Left kidney (tissue), 2 donors: Measurements from ENCODE around the gene SUN1. TPM values are rescaled to one million over a fixed set of nuclear protein-coding genes. Genes with fewer than 3 reads are reported as not detected.
"Not testable (repeated sequence)": the region's sequence is repeated elsewhere in the genome, so short reads cannot be mapped to it uniquely, and the experiment has no call there.

Experiments
- DNase-seq: peaks from one replicate; pipeline ENCODE4 v3.0.0-alpha.2; 2013
- polyA plus RNA-seq: library from polyadenylated mRNA; unstranded; fragments of 120-200 nt; gene quantifications from one replicate; pipeline ENCODE4 v1.2.1, GENCODE V29; 2013; ENCODE audit not compliant: insufficient read length

SUN1 gene
- polyA plus RNA-seq, 1 donor = 163 TPM

DNA sequence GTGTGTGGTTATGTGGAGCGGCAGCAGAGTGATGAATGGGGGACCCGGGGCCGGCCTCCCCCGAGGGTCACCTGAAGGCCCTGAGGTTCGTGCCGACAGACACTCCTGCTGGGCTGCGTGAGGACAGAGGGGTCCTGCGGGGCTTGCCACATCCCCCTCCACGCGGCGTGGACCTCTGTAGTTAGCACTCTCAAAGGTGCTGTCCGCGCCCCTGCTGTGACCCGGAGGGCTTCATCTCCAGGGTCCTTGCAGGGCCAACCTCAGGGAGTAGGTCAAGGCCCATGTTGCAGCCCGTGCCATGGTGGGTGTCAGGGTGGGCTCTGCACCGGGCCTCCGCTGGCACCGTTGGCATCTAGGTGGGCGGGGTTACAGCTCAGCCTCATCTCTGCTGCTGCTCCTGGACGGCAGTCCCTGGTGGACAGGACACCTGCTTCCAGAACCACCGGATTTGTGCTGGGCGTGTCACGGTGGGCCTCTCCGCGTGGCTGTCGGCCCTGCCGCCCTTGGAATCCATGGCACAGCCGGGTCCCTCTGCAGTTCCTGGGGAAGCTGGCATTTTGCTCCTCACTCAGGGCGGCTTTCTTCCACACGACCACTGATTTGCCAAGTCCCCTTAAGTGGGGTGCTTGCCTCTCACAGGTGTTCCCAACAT lies 24.3 kb downstream of the SUN1 start:
- DNase-seq = no peak

DNA sequence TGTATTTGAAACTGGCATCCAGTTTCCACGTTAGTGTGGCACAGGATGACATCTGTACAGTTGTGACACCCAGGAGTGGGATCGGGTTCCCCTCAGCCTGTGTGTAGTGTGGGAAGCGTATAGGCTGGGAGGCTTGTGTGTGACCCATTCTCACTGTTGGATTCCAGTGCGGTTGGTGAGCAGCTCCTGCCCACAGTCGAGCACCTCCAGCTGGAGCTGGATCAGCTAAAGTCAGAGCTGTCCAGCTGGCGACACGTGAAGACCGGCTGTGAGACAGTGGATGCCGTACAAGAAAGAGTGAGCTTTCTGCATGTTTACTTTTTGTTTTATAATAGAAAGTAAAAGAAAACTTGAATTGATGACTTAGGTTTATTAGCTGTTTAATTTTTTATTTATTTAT lies 25.4 kb downstream of the SUN1 start:
- DNase-seq = no peak

DNA sequence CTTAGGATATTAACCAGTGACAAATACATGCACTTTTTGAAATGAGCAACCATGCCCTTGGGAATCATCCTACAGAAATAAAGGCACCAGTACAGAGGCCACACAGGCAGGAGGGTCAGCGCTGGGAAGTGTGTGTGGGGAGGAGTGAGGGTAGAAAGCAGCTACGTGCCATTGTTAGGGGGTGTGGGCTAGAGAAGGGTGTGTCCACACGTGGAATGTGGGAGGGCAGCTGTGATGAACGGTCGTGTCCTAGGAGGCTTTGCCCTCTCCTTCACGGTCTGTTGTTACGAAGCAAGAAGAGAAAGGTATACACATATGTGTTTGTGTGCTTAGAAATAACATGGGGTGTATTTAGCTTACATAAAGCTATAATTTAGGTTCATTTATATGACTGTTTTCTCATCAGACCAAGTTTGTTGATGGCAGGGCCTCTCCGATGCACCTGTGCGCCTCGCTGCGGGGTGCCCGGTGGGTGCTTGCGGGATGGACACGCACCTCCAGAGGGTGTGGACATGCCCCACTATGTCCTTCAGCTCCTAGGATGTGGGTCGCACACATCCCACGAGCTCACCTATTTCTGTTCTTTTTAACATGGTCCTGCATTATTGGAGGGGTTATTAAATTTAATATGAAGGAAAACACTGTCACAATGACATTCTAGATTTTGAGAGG lies 27.2 kb downstream of the SUN1 start:
- DNase-seq = no peak

DNA sequence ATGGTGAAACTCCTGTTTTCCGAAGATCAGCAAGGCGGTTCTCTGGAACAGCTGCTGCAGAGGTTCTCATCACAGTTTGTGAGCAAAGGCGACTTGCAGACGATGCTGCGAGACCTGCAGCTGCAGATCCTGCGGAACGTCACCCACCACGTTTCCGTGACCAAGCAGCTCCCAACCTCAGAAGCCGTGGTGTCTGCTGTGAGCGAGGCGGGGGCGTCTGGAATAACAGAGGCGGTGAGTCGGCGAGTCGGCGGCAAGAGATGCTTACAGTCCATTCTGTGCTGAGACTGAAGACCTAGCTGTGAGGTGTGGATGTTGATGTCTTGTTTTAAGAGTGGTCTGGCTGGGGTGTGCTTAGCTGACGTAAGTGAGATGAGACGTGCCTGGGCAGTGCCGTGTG lies 27.9 kb downstream of the SUN1 start:
- DNase-seq = no peak

DNA sequence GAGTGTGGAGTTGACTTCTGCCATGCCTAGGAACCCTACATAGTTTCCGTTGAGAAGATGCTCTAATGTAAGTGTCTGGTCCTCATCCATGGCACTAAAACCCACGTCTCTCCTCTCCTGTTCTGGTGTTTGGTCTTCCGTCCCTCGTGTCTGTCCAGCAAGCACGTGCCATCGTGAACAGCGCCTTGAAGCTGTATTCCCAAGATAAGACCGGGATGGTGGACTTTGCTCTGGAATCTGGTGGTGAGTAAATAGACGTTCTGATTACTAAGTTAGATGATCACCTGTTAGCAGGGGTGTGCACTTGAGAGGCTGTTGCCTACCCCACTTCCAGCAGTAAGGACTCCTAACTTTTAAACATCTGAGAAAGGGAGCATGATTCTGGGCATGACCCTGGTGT lies 28.9 kb downstream of the SUN1 start:
- DNase-seq = no peak

DNA sequence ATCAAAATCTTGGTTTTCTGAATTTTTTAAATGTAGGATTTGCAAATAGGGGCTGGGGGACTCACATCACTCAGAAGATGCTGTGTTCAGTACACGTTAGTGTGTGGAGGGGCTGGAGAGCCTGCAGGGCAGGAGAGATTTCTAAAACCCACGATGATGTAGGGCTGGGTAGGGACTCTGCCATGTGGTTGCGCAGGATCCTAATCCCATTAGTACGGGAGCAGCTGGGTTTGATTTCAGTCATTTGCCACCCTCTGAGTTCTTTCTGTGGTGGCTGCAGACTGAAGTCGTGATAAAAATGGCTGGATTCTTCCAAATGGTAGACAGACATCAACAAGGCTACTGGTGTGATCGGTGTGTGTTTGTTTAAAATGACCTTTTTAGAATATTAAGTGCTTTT lies 29.9 kb downstream of the SUN1 start:
- no peak for DNase-seq

DNA sequence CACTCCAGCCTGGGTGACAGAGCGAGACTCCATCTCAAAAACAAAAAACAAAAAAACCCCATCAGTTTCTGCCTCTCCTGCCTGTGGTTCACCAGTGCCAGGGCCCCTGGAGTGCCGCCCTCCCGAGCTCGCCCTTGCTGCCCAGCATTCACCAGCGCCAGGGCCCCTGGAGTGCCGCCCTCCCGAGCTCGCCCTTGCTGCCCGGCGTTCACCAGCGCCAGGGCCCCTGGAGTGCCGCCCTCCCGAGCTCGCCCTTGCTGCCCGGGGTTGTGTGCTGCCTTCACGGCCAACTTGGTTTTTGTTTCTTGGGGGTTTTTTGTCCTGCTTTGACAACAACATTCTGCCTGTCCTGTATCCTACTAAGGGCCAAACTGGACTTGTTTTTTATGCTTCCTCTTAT lies 30.8 kb downstream of the SUN1 start:
- DNase-seq = no peak

DNA sequence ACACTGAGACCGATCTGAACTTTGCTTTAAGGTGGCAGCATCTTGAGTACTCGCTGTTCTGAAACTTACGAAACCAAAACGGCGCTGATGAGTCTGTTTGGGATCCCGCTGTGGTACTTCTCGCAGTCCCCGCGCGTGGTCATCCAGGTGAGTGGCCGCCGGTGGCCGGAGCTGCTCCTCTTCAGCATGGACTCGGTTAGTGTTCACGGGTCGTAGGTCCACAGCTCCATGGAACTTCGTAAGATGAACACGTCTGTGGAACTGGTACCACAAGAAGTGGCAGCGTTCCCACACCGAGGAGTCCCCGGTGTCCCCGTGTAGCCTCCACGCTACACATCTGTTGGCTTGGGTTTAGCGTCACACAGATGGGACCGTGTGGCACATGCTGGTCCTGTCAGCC lies 33.6 kb downstream of the SUN1 start:
- DNase-seq = no peak

DNA sequence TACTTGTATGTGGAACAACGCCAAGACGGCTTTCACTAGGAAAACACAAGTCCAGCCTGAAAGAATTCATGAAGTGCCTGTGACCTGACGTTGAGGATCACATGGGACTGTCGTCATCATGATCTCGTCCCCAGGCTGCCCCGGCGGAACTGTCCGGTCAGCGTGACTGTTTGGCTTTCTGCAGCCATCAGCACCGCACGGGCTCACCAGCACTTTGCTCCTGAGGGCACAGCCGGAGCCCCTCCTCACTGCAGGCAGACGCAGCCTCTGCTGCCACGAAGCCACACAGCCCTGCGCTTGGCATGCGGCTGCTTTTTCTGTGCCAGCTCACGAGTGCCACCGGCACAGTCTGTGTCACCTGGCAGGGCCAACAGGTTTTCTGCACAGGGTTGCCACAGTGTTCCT lies 34.7 kb downstream of the SUN1 start:
- peak; percentile 59 for DNase-seq

DNA sequence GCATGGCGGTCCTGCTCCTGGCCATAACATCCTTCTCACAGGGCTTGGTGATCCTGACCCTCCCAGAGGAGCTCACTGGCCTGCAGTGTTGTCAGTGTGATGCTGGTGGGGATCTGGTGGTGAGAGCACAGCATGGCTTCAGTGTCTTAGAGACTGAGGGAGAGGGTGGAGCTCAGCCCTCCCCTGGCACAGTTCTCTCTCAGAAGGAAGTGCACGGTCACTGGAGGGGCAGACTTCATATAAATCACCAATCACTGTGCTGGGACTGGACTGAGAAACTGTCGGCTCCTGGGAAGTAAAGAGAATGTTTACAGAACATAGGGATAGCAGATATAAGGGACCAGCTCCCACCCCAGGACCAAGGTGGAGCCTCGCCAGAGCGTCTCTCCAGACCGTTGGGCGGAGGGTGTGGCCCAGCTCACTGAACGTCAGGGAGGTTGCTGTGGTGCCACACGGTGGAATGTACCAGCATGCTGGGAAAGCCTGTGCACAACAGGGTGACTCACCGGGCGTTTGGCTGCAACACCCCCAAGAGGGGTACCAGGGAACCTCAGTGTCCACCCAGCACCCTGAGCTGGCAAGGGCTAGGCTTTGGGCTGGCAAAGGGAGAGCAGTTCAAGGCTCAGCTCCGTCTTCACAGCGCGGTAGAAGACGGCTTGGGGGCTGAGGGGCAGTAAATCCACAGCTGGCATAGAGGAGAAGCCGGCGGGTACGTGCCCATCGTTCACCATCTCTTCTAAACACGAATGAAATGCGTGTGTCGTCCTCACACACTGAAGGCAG lies 35.3 kb downstream of the SUN1 start:
- no peak for DNase-seq

DNA sequence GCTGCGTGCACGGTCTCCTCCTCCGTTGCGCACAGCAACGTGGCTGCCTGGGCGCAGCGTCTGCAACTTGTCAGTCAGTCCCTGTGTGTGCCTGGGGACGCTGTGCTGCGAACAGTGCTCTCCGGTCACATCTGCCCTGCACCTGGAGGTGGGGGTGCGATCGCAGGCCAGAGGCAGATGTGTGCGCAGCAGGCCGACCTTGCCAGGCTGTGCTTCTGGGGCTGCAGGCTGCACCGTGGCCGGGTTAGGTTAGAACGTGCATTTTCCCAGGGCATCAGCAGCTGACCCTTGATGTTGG lies 35.9 kb downstream of the SUN1 start:
- no peak for DNase-seq

DNA sequence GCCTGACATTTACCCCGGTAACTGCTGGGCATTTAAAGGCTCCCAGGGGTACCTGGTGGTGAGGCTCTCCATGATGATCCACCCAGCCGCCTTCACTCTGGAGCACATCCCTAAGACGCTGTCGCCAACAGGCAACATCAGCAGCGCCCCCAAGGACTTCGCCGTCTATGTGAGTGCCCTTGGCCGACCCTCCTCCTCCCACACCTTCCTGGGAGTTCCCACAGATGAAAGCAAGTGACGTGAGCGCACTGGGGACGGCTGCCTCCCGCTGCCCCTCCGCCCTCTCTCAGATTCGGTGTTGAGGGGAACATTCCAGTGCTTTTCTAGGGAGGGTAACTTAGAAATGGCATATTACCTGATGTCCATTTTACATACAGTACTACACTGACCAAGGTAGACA lies 37.1 kb downstream of the SUN1 start:
- no peak for DNase-seq

DNA sequence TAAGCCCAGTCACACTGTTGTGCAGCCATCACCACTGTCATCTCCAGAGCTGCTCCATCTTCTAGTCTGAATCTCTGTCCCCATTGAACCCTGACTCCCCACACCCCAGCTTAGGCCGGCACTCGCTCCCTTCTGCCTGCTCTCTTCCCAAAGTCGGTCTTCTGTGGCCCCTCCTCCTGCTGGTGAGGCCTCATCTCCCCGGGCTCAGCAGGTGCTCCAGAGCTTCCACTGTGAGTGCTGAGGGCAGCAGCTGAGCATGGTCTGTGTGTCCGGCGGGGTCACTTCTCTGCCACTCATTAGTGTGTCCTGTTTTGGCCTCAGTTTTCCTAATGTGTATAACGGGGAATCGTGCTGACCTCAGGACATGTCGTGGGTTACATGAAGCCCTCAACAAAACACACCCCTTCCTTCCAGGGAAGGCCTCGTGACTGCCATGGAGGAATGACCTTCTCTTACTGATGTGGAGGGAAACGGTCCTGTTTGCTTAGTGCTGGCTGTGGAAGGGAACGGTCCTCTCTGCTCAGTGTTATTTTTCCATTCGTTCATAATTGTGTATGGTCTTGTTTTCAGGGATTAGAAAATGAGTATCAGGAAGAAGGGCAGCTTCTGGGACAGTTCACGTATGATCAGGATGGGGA lies 39.7 kb downstream of the SUN1 start:
- no peak for DNase-seq

DNA sequence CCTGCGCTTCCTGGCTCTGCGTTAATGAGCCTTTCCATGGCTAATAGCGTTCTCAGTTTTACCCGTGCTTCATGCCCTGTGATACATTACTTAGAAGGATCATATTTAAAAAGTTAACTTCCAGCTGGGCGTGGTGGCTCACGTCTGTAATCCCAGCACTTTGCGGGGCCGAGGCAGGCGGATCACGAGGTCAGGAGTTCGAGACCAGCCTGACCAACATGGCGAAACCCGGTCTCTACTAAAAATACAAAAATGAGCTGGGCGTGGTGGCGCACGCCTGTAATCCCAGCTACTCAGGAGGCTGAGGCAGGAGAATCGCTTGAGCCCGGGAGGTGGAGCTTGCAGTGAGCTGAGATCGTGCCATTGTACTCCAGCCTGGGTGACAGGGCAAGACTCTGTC lies 40.4 kb downstream of the SUN1 start:
- DNase-seq = not testable (repeated sequence)

DNA sequence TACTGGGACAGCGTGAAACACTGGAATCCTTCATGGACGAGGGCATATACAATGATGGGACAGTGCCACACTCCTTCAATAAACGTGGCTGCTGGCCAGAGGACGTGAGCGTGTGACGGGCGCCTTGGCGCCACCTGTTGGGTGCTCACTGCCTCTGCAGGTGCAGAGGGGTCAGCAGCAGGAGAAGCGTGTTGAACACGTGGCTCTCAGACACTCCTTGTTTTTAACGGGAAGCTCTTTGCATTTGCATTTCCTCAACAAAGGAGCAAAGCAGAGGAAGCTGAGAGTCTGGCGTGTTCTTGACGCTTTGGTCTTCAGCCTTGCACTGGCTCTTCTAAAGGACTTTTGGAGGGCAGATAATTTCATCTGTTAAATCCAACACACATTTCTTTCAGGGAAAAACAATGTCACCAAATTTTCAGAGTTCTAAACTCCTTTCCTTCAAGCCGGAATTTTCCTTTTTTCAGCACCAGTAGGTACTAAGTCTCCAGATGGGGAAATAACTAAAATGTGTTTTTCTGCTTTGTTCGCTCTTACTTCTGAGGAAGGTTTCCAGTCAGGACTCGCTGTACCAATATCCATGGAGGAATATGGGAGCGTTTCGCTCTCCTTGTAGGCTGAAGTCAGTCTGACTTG lies 41.2 kb downstream of the SUN1 start:
- peak; percentile 66 for DNase-seq

DNA sequence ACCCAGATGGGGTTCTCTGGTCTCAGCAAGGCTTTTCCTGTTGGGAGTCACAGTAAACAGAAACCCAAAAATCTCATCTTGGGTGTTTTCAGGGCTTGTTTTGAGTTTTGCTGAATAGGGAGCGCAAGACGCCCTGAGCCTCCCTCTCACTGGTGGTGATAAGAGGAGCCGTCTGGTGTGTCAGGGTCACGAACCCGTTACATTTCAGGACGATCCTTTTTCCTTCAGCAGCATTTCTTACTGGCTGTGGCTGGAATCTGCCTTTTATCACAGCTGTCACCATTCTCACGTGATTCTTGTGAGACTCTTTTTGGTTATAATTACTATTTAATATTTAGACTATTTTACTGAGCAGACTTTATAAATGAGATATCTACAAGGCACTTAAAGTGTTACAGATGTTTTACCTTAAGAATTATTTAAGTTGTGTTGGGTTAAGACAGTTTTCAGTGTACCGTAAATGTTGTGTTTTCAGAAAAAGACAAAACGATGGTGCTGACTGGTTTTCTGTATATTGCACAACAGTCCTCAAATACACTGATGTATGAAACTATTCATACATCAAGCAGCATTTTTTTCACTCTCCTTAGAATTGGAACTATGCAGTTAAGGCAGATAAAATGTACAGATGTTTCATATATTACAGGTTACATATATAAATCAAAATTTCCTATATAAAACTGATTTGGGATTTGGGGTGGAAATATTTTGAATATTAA lies 41.9 kb downstream of the SUN1 start:
- DNase-seq = no peak

DNA sequence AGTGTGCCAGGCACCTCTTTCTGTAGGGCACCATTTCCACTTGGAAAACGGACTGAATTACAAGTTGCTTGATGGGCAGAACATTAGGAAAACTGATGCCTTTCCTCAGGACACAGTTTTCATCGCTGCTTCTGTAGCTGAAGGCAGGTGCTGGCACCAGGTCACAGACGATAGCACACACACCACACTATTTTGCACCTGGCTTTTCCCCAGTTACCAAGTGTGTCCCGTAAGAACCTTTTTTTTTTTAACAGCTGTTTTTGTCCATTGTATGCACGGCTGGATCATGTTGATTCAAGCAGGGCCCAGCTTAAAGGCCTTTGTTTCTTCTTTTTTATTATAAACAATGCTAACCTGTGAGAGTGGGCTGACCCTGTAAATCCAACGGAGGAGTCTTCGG lies 42.8 kb downstream of the SUN1 start:
- DNase-seq = no peak

DNA sequence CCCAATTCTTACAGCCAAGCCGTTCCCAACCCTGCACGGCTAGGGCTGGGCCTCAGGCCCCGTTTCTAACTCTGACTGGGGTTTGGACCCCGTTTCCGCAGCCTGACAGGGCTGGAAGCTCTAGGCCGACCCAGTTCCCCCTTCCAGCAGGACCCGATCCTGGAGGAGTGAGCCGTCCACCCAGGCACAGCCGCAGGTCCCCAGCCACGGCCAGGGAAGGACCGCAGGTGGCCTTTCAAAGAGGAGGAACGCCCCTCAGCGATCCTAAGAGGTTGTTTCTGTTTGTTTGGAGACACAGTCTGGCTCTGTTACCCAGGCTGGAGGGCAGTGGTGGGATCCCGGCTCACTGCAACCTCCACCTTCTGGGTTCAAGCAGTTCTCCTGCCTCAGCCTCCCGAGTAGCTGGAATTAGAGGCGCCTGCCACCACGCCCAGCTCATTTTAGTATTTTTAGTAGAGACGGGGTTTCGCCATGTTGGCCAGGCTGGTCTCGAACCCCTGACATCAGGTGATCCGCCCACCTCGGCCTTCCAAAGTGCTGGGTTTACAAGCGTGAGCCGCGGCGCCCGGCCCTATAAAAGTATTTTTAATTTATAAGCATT lies 43.3 kb downstream of the SUN1 start:
- no peak for DNase-seq

DNA sequence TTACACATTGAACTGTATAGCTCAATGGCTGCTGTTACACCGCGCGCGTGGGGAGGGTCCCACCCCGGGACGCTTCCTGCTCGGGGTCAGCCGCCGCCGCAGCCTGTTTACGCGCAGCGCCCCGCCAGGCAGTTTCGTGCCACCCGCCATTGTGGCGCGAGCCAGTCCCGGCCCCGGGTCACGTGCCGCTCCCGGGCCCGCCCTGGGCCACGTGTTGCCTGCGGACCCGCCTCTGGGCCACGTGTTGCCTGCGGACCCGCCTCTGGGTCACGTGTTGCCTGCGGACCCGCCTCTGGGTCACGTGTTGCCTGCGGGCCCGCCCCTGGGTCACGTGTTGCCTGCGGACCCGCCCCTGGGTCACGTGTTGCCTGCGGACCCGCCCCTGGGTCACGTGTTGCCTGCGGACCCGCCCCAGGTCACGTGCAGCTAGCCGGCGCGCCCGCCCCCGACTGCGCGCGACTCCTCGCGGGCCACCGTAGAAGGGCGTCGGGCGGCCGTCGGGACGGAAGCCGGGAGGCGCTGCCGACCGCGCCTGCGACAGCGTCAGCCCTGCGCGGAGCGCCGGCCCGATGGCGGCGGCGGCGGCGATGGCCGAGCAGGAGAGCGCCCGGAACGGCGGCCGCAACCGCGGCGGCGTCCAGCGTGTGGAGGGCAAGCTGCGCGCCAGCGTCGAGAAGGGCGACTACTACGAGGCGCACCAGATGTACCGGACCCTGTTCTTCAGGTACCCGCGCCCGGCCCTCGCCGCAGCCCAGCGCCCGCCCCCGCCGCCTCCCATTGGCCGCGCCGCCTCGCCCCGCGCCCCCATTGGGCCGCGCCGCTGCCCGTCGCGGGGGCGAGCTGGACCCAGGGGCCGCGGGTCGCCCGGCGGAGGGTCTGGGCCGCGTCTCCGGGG lies 44.0 kb downstream of the SUN1 start, which contains the start of gene GET4:
TSS of gene GET4 (plus strand) at position 478 of the 895 bp plus-strand sequence. CDS start at position 570, 92 bp downstream.
- peak; percentile 92 for DNase-seq

DNA sequence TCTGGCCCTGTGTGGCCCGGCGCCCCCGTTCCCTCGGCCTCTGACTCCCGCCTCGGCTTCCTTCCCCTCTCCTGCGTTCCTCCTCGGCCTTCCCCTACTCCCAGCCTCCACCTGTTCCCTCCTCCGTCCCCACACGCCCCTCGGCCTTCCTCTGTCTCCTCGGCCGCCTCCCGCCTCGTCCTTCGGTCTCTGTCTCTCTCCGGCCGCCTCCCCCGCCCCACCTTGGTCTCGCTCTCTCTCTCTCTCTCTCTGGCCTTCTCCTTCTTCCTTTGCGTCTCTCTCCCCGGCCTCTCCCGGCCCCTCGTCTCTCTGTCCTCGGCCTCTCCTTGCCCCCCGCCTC lies 44.7 kb downstream of the SUN1 start:
- no peak for DNase-seq
